ENCODE measurements around the gene PTPRN2. TPM values are rescaled to one million over a fixed set of nuclear protein-coding genes. Genes with fewer than 3 reads are reported as not detected.

Gene PTPRN2
- total RNA-seq, 1 experiment from 2014 or later = 1.1 TPM

DNA sequence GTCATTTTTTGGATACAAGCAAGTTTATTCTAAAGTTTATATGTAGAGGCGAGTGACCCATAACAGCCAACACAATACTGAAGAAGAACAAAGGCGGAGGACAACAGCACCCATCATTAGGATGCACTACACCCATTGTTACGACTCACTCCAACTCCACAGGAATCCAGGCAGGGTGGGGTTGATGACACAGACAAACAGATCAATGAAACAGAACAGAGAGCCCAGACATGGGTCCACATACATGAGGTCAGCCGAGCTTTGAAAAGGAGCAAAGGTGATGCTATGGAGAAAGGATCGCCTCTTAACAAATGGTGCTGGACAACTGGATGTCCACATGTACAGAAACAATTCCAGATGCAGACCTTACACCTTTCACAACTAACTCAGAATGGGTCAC lies 426.4 kb downstream of the PTPRN2 start:
- ChIA-PET CTCF (no interaction called here), POLR2A (no interaction called here)
- Histone ChIP-seq H3K27me3 (ENCODE audit: control insufficient read depth, insufficient read depth, low read length) (peaks cover 8% of the 10 kb centered on the region), H3K9me3 (ENCODE audit: control insufficient read depth, insufficient read depth, low read depth, low read length) (no peaks in the 10 kb centered on the region), H3K4me3 (ENCODE audit: low read depth in 2 of 2, low read length in 2 of 2) (no peak overlapping the region), H3K4me1 (ENCODE audit: control insufficient read depth, insufficient read depth, low read length) (no peaks in the 10 kb centered on the region), H3K27ac (ENCODE audit: low read length) (no peak overlapping the region), H3K36me3 (ENCODE audit: control insufficient read depth, insufficient read depth, low read length) (no peaks in the 10 kb centered on the region)
- TF ChIP-seq, protein P1, sequence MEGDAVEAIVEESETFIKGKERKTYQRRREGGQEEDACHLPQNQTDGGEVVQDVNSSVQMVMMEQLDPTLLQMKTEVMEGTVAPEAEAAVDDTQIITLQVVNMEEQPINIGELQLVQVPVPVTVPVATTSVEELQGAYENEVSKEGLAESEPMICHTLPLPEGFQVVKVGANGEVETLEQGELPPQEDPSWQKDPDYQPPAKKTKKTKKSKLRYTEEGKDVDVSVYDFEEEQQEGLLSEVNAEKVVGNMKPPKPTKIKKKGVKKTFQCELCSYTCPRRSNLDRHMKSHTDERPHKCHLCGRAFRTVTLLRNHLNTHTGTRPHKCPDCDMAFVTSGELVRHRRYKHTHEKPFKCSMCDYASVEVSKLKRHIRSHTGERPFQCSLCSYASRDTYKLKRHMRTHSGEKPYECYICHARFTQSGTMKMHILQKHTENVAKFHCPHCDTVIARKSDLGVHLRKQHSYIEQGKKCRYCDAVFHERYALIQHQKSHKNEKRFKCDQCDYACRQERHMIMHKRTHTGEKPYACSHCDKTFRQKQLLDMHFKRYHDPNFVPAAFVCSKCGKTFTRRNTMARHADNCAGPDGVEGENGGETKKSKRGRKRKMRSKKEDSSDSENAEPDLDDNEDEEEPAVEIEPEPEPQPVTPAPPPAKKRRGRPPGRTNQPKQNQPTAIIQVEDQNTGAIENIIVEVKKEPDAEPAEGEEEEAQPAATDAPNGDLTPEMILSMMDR (IDR thresholded peaks at IDR 0.05) = no peak
- TF ChIP-seq TCF7L2 (IDR thresholded peaks at IDR 0.05; ENCODE audit: low read depth, low read length) (no peak), POLR2AphosphoS5 (IDR thresholded peaks at IDR 0.05; ENCODE audit: low read depth, low read length) (no peak), SIN3A (IDR thresholded peaks at IDR 0.05; ENCODE audit: borderline replicate concordance, insufficient read depth, low read depth, low read length) (no peak)
- TF ChIP-seq, protein P2, sequence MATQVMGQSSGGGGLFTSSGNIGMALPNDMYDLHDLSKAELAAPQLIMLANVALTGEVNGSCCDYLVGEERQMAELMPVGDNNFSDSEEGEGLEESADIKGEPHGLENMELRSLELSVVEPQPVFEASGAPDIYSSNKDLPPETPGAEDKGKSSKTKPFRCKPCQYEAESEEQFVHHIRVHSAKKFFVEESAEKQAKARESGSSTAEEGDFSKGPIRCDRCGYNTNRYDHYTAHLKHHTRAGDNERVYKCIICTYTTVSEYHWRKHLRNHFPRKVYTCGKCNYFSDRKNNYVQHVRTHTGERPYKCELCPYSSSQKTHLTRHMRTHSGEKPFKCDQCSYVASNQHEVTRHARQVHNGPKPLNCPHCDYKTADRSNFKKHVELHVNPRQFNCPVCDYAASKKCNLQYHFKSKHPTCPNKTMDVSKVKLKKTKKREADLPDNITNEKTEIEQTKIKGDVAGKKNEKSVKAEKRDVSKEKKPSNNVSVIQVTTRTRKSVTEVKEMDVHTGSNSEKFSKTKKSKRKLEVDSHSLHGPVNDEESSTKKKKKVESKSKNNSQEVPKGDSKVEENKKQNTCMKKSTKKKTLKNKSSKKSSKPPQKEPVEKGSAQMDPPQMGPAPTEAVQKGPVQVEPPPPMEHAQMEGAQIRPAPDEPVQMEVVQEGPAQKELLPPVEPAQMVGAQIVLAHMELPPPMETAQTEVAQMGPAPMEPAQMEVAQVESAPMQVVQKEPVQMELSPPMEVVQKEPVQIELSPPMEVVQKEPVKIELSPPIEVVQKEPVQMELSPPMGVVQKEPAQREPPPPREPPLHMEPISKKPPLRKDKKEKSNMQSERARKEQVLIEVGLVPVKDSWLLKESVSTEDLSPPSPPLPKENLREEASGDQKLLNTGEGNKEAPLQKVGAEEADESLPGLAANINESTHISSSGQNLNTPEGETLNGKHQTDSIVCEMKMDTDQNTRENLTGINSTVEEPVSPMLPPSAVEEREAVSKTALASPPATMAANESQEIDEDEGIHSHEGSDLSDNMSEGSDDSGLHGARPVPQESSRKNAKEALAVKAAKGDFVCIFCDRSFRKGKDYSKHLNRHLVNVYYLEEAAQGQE (IDR thresholded peaks at IDR 0.05; ENCODE audit: insufficient read depth in 1 of 2, low read depth in 2 of 2, low read length in 1 of 2) = no peak
- ATAC-seq (no peak), DNase-seq (ENCODE audit: low read depth, low spot score) (no peak)
- no TSS peak for BruUV-seq (replicated peaks)
- intact Hi-C loops (cut with micrococcal nuclease; ENCODE audit: unreplicated experiment) = no loop called here
- in situ Hi-C loops (cut with HindIII; ENCODE audit: low pct_unique_long_range_greater_than_20kb, low sequenced_read_pairs) = no loop called here

DNA sequence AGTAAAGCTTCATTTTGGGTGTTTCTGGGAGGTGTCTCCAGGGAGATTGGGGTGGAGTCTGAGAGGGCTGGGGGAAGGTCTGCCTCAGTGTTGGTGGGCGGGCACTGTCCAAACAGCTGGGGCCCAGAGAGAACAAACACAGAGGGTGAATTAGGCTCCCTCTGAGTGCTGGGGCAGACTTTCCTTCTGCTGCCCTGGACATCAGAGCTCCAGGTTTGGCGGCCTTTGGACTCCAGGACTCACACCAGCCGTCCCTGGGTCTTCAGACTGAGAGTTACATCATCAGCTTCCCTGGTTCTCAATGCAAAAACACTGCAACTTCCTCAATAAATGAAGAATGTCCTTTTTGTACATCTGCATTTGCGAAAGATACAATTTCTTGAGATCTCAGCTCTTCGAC lies 427.4 kb downstream of the PTPRN2 start:
- H3K27me3 ChIP-seq (ENCODE audit: control insufficient read depth, insufficient read depth, low read length) = peaks cover 8% of the 10 kb centered on the region
- H3K4me3 ChIP-seq (ENCODE audit: low read depth in 2 of 2, low read length in 2 of 2) = no peak overlapping the region
- no TSS peak for BruUV-seq (replicated peaks)
- no peaks in the 10 kb centered on the region for H3K4me1 ChIP-seq (ENCODE audit: control insufficient read depth, insufficient read depth, low read length)
- H3K36me3 ChIP-seq (ENCODE audit: control insufficient read depth, insufficient read depth, low read length) = no peaks in the 10 kb centered on the region
- TF ChIP-seq POLR2AphosphoS5 (IDR thresholded peaks at IDR 0.05; ENCODE audit: low read depth, low read length) (no peak), SIN3A (IDR thresholded peaks at IDR 0.05; ENCODE audit: borderline replicate concordance, insufficient read depth, low read depth, low read length) (no peak), TCF7L2 (IDR thresholded peaks at IDR 0.05; ENCODE audit: low read depth, low read length) (no peak)
- TF ChIP-seq, protein P1 (IDR thresholded peaks at IDR 0.05) = no peak
- TF ChIP-seq, protein P2 (IDR thresholded peaks at IDR 0.05; ENCODE audit: insufficient read depth in 1 of 2, low read depth in 2 of 2, low read length in 1 of 2) = no peak
- intact Hi-C loops (cut with micrococcal nuclease; ENCODE audit: unreplicated experiment) (no loop called here), in situ Hi-C loops (cut with HindIII; ENCODE audit: low pct_unique_long_range_greater_than_20kb, low sequenced_read_pairs) (no loop called here)
- no peaks in the 10 kb centered on the region for H3K9me3 ChIP-seq (ENCODE audit: control insufficient read depth, insufficient read depth, low read depth, low read length)
- H3K27ac ChIP-seq (ENCODE audit: low read length) = no peak overlapping the region
- no peak for DNase-seq (ENCODE audit: low read depth, low spot score)
- POLR2A ChIA-PET = no interaction called here
- CTCF ChIA-PET = no interaction called here
- no peak for ATAC-seq
